GM21423 (cell line): ENCODE results near the gene NMT1.

ENCODE experiments used
- ATAC-seq: cut with Tn5 transposase; IDR thresholded peaks from one replicate; pipeline ENCODE4 v1.9.1; 2021; ENCODE audit warnings: mild to moderate bottlenecking, moderate library complexity; ENCODE audit not compliant: unreplicated experiment

Gene NMT1

GRCh38 chr17:45077643-45078042 lies 16.5 kb downstream of the NMT1 start:
- ATAC-seq: no peak

GRCh38 chr17:45081047-45081703 lies 20.1 kb downstream of the NMT1 start:
- ATAC-seq: no peak

- no peak for ATAC-seq
Observed at GRCh38 chr17:45086391-45086790, 25.3 kb downstream of the NMT1 start.

- ATAC-seq: no peak
Observed at GRCh38 chr17:45086865-45087503, 25.9 kb downstream of the NMT1 start.

- no peak for ATAC-seq
Observed at GRCh38 chr17:45087504-45087975, 26.4 kb downstream of the NMT1 start.

- ATAC-seq: no peak
Observed at GRCh38 chr17:45087978-45088377, 26.9 kb downstream of the NMT1 start.

- no peak for ATAC-seq
Observed at GRCh38 chr17:45088741-45089140, 27.6 kb downstream of the NMT1 start.

GRCh38 chr17:45090711-45091110 lies 29.6 kb downstream of the NMT1 start:
- ATAC-seq: no peak

- no peak for ATAC-seq
Observed at GRCh38 chr17:45091778-45092425, 30.8 kb downstream of the NMT1 start.

- ATAC-seq: no peak
Observed at GRCh38 chr17:45092911-45093430, 31.9 kb downstream of the NMT1 start.

- ATAC-seq: no peak
Observed at GRCh38 chr17:45093444-45094110, 32.5 kb downstream of the NMT1 start.

- no peak for ATAC-seq
Observed at GRCh38 chr17:45096141-45096540, 35.0 kb downstream of the NMT1 start.

GRCh38 chr17:45096926-45097325 lies 35.8 kb downstream of the NMT1 start:
- no peak for ATAC-seq

GRCh38 chr17:45098081-45098868 lies 37.2 kb downstream of the NMT1 start:
- ATAC-seq: no peak

- ATAC-seq: no peak
Observed at GRCh38 chr17:45098869-45099616, 37.9 kb downstream of the NMT1 start.

- no peak for ATAC-seq
Observed at GRCh38 chr17:45101546-45101882, 40.4 kb downstream of the NMT1 start.

- ATAC-seq: no peak
Observed at GRCh38 chr17:45101883-45102811, 41.0 kb downstream of the NMT1 start.

GRCh38 chr17:45102856-45103255 lies 41.7 kb downstream of the NMT1 start:
- no peak for ATAC-seq

- ATAC-seq: no peak
Observed at GRCh38 chr17:45103269-45103795, 42.2 kb downstream of the NMT1 start.
